A673 (cell line): ENCODE results near the gene HDAC2. TPM values are rescaled to one million over a fixed set of nuclear protein-coding genes. Genes with fewer than 3 reads are reported as not detected.

Experiments used
- BruUV-seq: library from RNA; stranded (reverse); fragments of 400-500 nt; replicated peaks from 2 replicates; lab custom pipeline; 2021; lab: Mats Ljungman, UMichigan
- CTCF ChIA-PET: fragments of 300-600 bp; sonication (Branson Sonifier 250); formaldehyde crosslinking; loops from one replicate; lab custom pipeline; 2022; ENCODE audit warnings: antibody characterized with exemption; lab: Charles Lee
- POLR2A ChIA-PET: fragments of 300-600 bp; sonication (Branson Sonifier 250); formaldehyde crosslinking; loops from one replicate; lab custom pipeline; 2022; ENCODE audit warnings: antibody characterized with exemption; ENCODE audit not compliant: low non-redundant PET; lab: Charles Lee
- DNase-seq: peaks from one replicate; pipeline ENCODE4 v3.0.0-alpha.2; 2015; ENCODE audit warnings: low spot score
- H3K27ac ChIP-seq: fragments of 200-600 bp; sonication (generic); 2 replicates; pipeline ENCODE4 v1.5.1; 2016; ENCODE audit warnings: mixed run types, low read depth, mild to moderate bottlenecking, mixed read lengths, antibody characterized with exemption, low read length; ENCODE audit not compliant: poor library complexity, severe bottlenecking
- H3K27me3 ChIP-seq: fragments of 200-600 bp; sonication (generic); replicated peaks from 2 replicates; pipeline ENCODE4 v1.6.1; 2017; ENCODE audit warnings: mixed run types, low read depth, mild to moderate bottlenecking, mixed read lengths, antibody characterized with exemption, low read length; ENCODE audit not compliant: insufficient read depth, poor library complexity
- H3K36me3 ChIP-seq: fragments of 200-600 bp; sonication (generic); 2 replicates; pipeline ENCODE4 v1.6.1; 2016; ENCODE audit warnings: mixed run types, mild to moderate bottlenecking, mixed read lengths, antibody characterized with exemption, low read length; ENCODE audit not compliant: insufficient read depth, poor library complexity, severe bottlenecking
- H3K4me1 ChIP-seq: fragments of 200-600 bp; sonication (generic); 2 replicates; pipeline ENCODE4 v1.6.1; 2017; ENCODE audit warnings: mixed run types, mild to moderate bottlenecking, mixed read lengths, antibody characterized with exemption, low read length; ENCODE audit not compliant: insufficient read depth, poor library complexity, severe bottlenecking
- H3K4me3 ChIP-seq: fragments of 200-600 bp; sonication (generic); 2 replicates; pipeline ENCODE4 v1.5.1; 2016; ENCODE audit warnings: low read depth, mixed run types, mild to moderate bottlenecking, mixed read lengths, low read length; ENCODE audit not compliant: poor library complexity, severe bottlenecking
- H3K9me3 ChIP-seq: fragments of 200-600 bp; sonication (generic); 2 replicates; pipeline ENCODE4 v1.6.1; 2016; ENCODE audit warnings: mixed run types, low read depth, mild to moderate bottlenecking, mixed read lengths, antibody characterized with exemption, low read length; ENCODE audit not compliant: poor library complexity, severe bottlenecking
- EZH2 ChIP-seq: fragments of 200-600 bp; sonication (generic); IDR thresholded peaks from 2 replicates; pipeline ENCODE4 v1.6.1; 2017; ENCODE audit warnings: borderline replicate concordance, low read depth, mild to moderate bottlenecking, mixed read lengths, antibody characterized with exemption, low read length; ENCODE audit not compliant: poor library complexity, severe bottlenecking
- intact Hi-C: fragments of 100-400 bp; cut with micrococcal nuclease; formaldehyde crosslinking; loops from one replicate; pipeline ENCODE4 v1.10.0; 2022; ENCODE audit not compliant: unreplicated experiment
- total RNA-seq: library from RNA; stranded (reverse); gene quantifications from 2 replicates; pipeline ENCODE4 v1.2.3, GENCODE V29; 2021
- TF ChIP-seq, protein P1 (sequence below): fragments of 300-800, 200-600 bp; sonication (generic); conservative IDR thresholded peaks from 2 replicates; pipeline ENCODE4 v1.5.1; 2017; ENCODE audit warnings: low read depth, mild to moderate bottlenecking, antibody characterized with exemption, low read length, moderate library complexity, mixed read lengths

HDAC2 gene
- total RNA-seq, 1 experiment from 2014 or later: 257 TPM

DNA sequence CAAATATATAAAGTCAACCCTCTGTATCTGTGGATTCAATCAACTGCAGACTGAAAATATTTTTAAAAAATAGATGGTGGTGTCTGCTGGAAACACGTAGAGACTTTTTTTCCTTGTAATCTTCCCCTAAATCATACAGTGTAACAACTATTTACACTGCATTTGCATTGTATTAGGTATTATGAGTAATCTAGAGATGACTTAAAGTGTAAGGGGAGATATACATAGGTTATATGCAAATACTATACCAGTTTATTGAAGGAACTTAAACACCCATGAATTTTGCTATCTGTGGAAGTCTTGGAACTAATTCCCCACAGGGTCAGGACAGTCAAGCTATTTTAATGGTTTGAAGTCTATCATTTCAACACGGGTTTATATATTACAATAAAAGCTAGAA lies 10.2 kb downstream of the HDAC2 start:
- intact Hi-C loops: no loop called here
- Histone ChIP-seq H3K4me1 (peaks cover 14% of the 10 kb centered on the region), H3K4me3 (no peak overlapping the region), H3K9me3 (no peaks in the 10 kb centered on the region), H3K36me3 (peaks cover 27% of the 10 kb centered on the region), H3K27ac (no peak overlapping the region), H3K27me3 (no peaks in the 10 kb centered on the region)
- no TSS peak for BruUV-seq
- no peak for DNase-seq
- TF ChIP-seq EZH2: no peak
- TF ChIP-seq, protein P1, sequence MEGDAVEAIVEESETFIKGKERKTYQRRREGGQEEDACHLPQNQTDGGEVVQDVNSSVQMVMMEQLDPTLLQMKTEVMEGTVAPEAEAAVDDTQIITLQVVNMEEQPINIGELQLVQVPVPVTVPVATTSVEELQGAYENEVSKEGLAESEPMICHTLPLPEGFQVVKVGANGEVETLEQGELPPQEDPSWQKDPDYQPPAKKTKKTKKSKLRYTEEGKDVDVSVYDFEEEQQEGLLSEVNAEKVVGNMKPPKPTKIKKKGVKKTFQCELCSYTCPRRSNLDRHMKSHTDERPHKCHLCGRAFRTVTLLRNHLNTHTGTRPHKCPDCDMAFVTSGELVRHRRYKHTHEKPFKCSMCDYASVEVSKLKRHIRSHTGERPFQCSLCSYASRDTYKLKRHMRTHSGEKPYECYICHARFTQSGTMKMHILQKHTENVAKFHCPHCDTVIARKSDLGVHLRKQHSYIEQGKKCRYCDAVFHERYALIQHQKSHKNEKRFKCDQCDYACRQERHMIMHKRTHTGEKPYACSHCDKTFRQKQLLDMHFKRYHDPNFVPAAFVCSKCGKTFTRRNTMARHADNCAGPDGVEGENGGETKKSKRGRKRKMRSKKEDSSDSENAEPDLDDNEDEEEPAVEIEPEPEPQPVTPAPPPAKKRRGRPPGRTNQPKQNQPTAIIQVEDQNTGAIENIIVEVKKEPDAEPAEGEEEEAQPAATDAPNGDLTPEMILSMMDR: no peak
- POLR2A ChIA-PET: no interaction called here
- CTCF ChIA-PET: no interaction called here

DNA sequence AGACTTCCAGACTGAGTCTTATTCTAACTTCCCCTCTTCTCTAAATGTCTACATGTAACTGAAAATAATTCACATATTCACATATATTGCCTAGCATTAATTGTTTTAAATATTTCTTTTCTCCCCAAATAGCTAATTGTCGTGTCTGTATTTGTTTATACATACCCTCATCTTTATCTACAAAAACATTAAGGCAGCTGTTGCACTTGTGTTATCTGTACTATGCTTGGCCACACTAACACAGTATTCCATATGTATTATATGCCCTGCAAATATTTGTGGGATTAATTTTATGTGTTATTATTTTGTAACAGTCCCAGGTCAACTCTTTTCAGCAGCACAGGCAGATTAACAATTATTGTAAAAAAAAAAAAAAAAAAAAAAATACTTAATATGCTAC lies 11.7 kb downstream of the HDAC2 start:
- H3K27ac ChIP-seq: no peak overlapping the region
- H3K9me3 ChIP-seq: no peaks in the 10 kb centered on the region
- peaks cover 40% of the 10 kb centered on the region for H3K36me3 ChIP-seq
- peaks cover 14% of the 10 kb centered on the region for H3K4me1 ChIP-seq
- CTCF ChIA-PET: no interaction called here
- POLR2A ChIA-PET: no interaction called here
- DNase-seq: no peak
- H3K4me3 ChIP-seq: no peak overlapping the region
- no peak for TF ChIP-seq EZH2
- TF ChIP-seq, protein P1: no peak
- intact Hi-C loops: no loop called here
- no TSS peak for BruUV-seq
- no peaks in the 10 kb centered on the region for H3K27me3 ChIP-seq

DNA sequence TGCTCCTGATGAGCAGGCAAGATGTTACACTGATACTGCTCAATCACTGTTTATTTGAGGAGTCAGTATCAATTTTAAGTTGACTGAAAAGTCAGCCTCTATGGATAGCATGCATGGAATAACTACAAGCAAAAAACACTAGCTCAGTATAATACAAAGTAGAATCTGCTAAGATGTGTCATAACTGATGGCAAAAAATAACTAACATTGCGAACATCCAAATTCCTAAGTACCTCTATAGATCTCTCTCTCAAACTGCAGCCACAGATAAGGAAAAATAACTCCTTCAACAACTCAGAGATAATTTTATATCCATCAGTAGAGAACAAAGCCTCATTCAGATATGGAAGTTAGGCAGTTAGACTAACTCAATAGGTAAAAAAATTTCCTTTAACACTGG lies 16.3 kb downstream of the HDAC2 start:
- POLR2A ChIA-PET: no interaction called here
- BruUV-seq: no TSS peak
- TF ChIP-seq, protein P1: no peak
- no peak for TF ChIP-seq EZH2
- intact Hi-C loops: no loop called here
- H3K4me3 ChIP-seq: no peak overlapping the region
- DNase-seq: no peak
- no peaks in the 10 kb centered on the region for H3K9me3 ChIP-seq
- H3K27ac ChIP-seq: no peak overlapping the region
- peaks cover 71% of the 10 kb centered on the region for H3K36me3 ChIP-seq
- H3K4me1 ChIP-seq: no peaks in the 10 kb centered on the region
- CTCF ChIA-PET: no interaction called here
- no peaks in the 10 kb centered on the region for H3K27me3 ChIP-seq
